Kidney (tissue), 14 donors: ENCODE results near the gene RCOR2. TPM values are rescaled to one million over a fixed set of nuclear protein-coding genes. Genes with fewer than 3 reads are reported as not detected.
A peak's percentile ranks its signal among the peaks of the same experiment; 100 is the strongest.

Experiments used
- DNase-seq, 5 donors: peaks; one replicate each; pipeline ENCODE4 v3.0.0-alpha.2; 2013 to 2020
- FAIRE-seq: peaks from 2 replicates; lab custom pipeline; 2012; peaks lifted over from hg19 to GRCh38; lab: Jason Lieb, UNC
- H3K27ac ChIP-seq, 2 donors: one replicate each; pipeline ENCODE4 v1.7.0; 2013; ENCODE audit warnings: low read depth in 2 of 2, low read length in 2 of 2, inconsistent platforms in 1 of 2
- H3K27me3 ChIP-seq: one replicate; pipeline ENCODE4 v1.7.1; 2013; ENCODE audit warnings: low read length, inconsistent platforms; ENCODE audit not compliant: control insufficient read depth, insufficient read depth
- H3K36me3 ChIP-seq, 3 donors: one replicate each; pipeline versions ENCODE4 v1.7.0 to v1.7.1; 2013; ENCODE audit warnings: low read length in 3 of 3, control low read depth in 1 of 3, inconsistent platforms in 1 of 3; ENCODE audit not compliant: insufficient read depth in 3 of 3, control insufficient read depth in 2 of 3
- H3K4me1 ChIP-seq, 3 donors: one replicate each; pipeline versions ENCODE4 v1.7.0 to v1.7.1; 2013; ENCODE audit warnings: low read length in 3 of 3, inconsistent platforms in 1 of 3, low read depth in 1 of 3; ENCODE audit not compliant: control insufficient read depth in 2 of 3, insufficient read depth in 2 of 3
- H3K4me3 ChIP-seq, 3 donors: one replicate each; pipeline versions ENCODE4 v1.7.0 to v1.8.1; 2013; ENCODE audit warnings: low read length in 3 of 3, control low read depth in 1 of 3, inconsistent platforms in 1 of 3
- H3K9ac ChIP-seq, 3 donors: one replicate each; pipeline versions ENCODE4 v1.7.0 to v1.7.1; 2013; ENCODE audit warnings: low read length in 3 of 3, control low read depth in 1 of 3, inconsistent platforms in 1 of 3
- H3K9me3 ChIP-seq, 3 donors: one replicate each; pipeline versions ENCODE4 v1.7.0 to v1.7.1; 2013; ENCODE audit warnings: low read length in 3 of 3, control low read depth in 1 of 3, inconsistent platforms in 1 of 3; ENCODE audit not compliant: control insufficient read depth in 2 of 3, insufficient read depth in 1 of 3
- CTCF ChIP-seq: IDR thresholded peaks from 3 replicates; pipeline ENCODE4 v1.5.1; 2012; ENCODE audit warnings: mild to moderate bottlenecking, moderate library complexity, borderline replicate concordance; ENCODE audit not compliant: insufficient read depth; ENCODE audit errors: extremely low read depth
- intact Hi-C: fragments of 100-400 bp; cut with DNase I; formaldehyde crosslinking; loops from one replicate; pipeline ENCODE4 v1.11.1; 2022
- polyA plus RNA-seq: library from polyadenylated mRNA; stranded (reverse); fragments of 350-450 nt; fragmentation: Illumina TruSeq; extraction: RNeasy Lipid Tissue Mini Kit (QIAGEN cat#74804); gene quantifications from one replicate; pipeline ENCODE4 v1.2.3, GENCODE V29; 2014; ENCODE audit warnings: low read depth, low replicate concordance; ENCODE audit not compliant: insufficient read depth
- total RNA-seq: library from RNA; stranded (reverse); fragmentation: NEBNext Ultra II Directional; extraction: Animal tissue kit (Norgen Biotek cat#: 25700); gene quantifications from one replicate; pipeline ENCODE4 v1.2.1, GENCODE V29; 2021
- donor health status: control.
- donor health status: control.
- donor health status: control.
- donor health status: control.
- donor health status: control.
- donor health status: DM: yes; HTN: yes; CAD: no.
- donor health status: Normal renal cell carcinoma (clear cell type).

RCOR2 gene
- total and polyA plus RNA-seq, 2 donors from 2014 or later = 0.76 to 0.86 TPM

DNA sequence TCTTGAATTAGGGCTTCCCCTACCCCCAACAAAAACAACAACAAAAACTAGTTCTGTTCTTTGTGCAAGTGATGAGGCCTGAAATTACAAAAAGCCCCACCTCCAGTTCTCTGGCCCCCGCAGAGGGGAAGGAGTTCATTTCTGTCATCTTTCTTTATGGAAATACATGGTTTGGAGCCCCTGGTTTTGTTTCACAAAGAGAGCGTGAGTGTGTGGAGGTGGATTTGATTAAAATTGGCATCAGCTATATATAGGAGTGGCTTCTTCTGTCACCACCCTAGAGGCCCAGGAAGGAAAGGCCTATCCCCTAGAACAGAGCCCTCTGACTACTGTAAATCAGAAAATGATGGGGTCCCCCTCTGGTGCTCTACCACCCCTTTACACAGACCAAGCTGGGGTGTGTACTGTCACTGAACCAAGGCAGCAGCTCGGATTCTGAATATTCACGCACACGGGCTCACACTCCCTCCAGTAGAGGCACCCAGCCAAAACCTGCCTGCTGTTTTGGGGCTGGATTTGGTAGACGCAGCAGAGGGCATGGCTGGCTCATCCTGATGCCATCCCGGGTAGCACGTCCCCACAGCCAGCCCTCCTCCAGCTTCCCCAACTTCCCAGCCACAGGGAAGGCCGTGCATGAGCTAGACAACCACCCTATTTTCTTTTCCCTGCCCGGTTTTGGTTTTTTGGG lies 19.4 kb downstream of the RCOR2 start:
- intact Hi-C loops = no loop called here
- no peak for TF ChIP-seq CTCF
- FAIRE-seq = no peak
- no peaks in the 10 kb centered on the region for H3K27me3 ChIP-seq
- H3K9me3 ChIP-seq = no peaks in the 10 kb centered on the region
- peaks cover 10 to 74% (median 53%) of the 10 kb centered on the region in 3 donors for H3K36me3 ChIP-seq
- no peak for DNase-seq
- H3K4me1 ChIP-seq = no peaks in the 10 kb centered on the region
- no peak overlapping the region for H3K27ac ChIP-seq
- H3K9ac ChIP-seq = no peak overlapping the region
- H3K4me3 ChIP-seq = no peak overlapping the region

DNA sequence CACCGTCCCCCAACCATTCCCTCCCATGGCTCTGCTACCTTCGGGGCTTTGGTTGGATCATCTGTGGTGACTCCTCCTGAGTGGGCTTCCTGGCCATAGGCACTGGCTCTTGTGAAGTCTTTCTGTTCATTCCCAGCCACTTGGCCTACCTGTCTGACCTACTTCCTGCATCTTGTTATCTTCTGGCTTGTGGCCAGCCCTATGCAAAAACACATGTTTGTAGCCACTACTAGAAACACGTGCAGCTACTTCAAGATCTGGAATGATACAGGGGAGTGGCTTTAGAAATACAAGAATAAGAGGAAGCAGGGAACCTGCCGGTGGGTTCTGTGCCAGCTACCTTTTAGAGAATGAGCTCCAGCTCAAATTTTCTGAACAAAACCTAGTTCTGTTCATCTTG lies 20.9 kb downstream of the RCOR2 start:
- intact Hi-C loops = no loop called here
- Histone ChIP-seq H3K4me1 (peaks cover 0 to 4% (median 0%) of the 10 kb centered on the region in 3 donors), H3K36me3 (peaks cover 10 to 60% (median 40%) of the 10 kb centered on the region in 3 donors), H3K9me3 (no peaks in the 10 kb centered on the region), H3K4me3 (no peak overlapping the region), H3K27ac (no peak overlapping the region), H3K9ac (no peak overlapping the region), H3K27me3 (no peaks in the 10 kb centered on the region)
- TF ChIP-seq CTCF = no peak
- DNase-seq (peak in 1 of 5 donors; percentile 40), FAIRE-seq (no peak)

DNA sequence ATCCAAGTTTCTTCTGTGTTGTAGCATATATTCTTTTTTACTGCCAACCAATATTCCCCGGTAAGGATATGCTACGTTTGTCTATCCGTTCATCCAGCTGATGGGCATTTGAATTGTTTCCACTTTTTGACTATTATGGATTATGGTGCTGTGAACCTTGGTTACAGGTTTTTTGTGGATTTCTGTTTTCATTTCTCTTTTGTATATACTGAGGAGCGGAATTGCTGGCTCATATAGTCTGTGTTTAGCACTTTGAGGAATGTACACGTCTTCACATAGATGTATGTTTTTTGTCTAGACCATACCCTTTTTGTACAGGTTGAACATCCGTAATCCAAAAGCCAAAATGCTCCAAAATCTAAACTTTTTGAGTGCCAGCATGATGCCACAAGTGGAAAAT lies 23.6 kb downstream of the RCOR2 start:
- TF ChIP-seq CTCF = no peak
- no peaks in the 10 kb centered on the region for H3K9me3 ChIP-seq
- no peak for DNase-seq
- H3K4me3 ChIP-seq = no peak overlapping the region
- intact Hi-C loops = no loop called here
- H3K27me3 ChIP-seq = no peaks in the 10 kb centered on the region
- no peak for FAIRE-seq
- no peak overlapping the region for H3K9ac ChIP-seq
- H3K4me1 ChIP-seq = peaks cover 0 to 28% (median 21%) of the 10 kb centered on the region in 3 donors
- H3K27ac ChIP-seq = no peak overlapping the region
- peaks cover 5 to 33% (median 21%) of the 10 kb centered on the region in 3 donors for H3K36me3 ChIP-seq
